ENCODE results near the gene SLC26A3.

Gene SLC26A3

DNA sequence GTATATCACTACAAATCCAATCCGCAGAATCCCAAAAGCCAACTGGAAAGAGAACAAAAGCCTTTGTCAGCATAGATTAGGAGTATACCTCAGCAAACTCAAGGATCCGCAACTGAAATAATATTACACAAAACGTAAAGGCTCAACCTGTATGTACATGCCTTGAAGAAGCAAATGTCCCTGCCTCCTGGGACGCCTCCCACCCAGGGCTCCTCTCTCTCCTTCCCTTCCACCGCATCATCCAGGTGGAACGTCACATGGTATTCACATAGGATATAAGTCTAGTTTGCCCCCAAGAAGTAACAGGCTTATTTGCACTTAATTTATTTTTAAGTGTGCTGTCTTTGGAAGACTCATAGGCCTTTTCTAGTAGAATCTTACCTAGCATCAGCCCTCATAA lies 13.4 kb downstream of the SLC26A3 start:
- no peak overlapping the region for H3K4me3 Mint-ChIP-seq
- peaks cover 6% of the 10 kb centered on the region for H3K4me1 Mint-ChIP-seq (ENCODE audit: low read depth)
- no peak overlapping the region for H3K27ac Mint-ChIP-seq
- no peaks in the 10 kb centered on the region for H3K36me3 Mint-ChIP-seq (ENCODE audit: low read depth)
- peaks cover 31% of the 10 kb centered on the region for H3K27me3 Mint-ChIP-seq (ENCODE audit: low read depth)
- no peaks in the 10 kb centered on the region for H3K9me3 Mint-ChIP-seq

GRCh38 chr7:107788662-107789061 lies 14.4 kb downstream of the SLC26A3 start:
- H3K27ac Mint-ChIP-seq, result no peak overlapping the region
- H3K4me3 Mint-ChIP-seq, result no peak overlapping the region
- H3K27me3 Mint-ChIP-seq (ENCODE audit: low read depth), result peaks cover 27% of the 10 kb centered on the region
- no peaks in the 10 kb centered on the region for H3K9me3 Mint-ChIP-seq
- H3K36me3 Mint-ChIP-seq (ENCODE audit: low read depth), result no peaks in the 10 kb centered on the region
- peaks cover 6% of the 10 kb centered on the region for H3K4me1 Mint-ChIP-seq (ENCODE audit: low read depth)

GRCh38 chr7:107788216-107788615 lies 14.8 kb downstream of the SLC26A3 start:
- H3K4me1 Mint-ChIP-seq (ENCODE audit: low read depth), result peaks cover 6% of the 10 kb centered on the region
- H3K36me3 Mint-ChIP-seq (ENCODE audit: low read depth), result no peaks in the 10 kb centered on the region
- H3K4me3 Mint-ChIP-seq, result no peak overlapping the region
- no peaks in the 10 kb centered on the region for H3K9me3 Mint-ChIP-seq
- H3K27ac Mint-ChIP-seq, result no peak overlapping the region
- peaks cover 25% of the 10 kb centered on the region for H3K27me3 Mint-ChIP-seq (ENCODE audit: low read depth)

DNA sequence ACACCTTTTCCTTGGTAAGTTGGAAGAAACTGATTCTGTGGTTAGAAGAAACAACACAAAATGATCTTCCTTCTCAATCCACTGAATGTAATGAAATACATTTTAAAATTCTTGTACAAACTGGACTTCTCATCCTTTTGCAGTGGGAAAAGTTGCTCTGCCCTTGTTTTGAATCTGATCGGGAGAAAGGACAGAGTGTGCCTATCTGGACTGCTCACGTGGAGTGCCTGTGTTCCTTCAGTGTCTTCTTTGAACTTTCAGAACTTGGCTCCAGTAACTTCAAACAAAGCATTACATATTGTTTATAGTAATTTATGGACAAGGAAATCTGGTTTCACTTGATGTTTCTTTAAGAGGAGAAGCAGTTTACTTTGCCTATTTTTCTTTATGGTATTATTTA lies 17.1 kb downstream of the SLC26A3 start:
- no peak overlapping the region for H3K4me3 Mint-ChIP-seq
- peaks cover 16% of the 10 kb centered on the region for H3K27me3 Mint-ChIP-seq (ENCODE audit: low read depth)
- H3K9me3 Mint-ChIP-seq, result no peaks in the 10 kb centered on the region
- H3K4me1 Mint-ChIP-seq (ENCODE audit: low read depth), result peaks cover 6% of the 10 kb centered on the region
- H3K36me3 Mint-ChIP-seq (ENCODE audit: low read depth), result no peaks in the 10 kb centered on the region
- no peak overlapping the region for H3K27ac Mint-ChIP-seq

GRCh38 chr7:107785170-107785569 lies 17.9 kb downstream of the SLC26A3 start:
- H3K27me3 Mint-ChIP-seq (ENCODE audit: low read depth), result peaks cover 16% of the 10 kb centered on the region
- no peaks in the 10 kb centered on the region for H3K9me3 Mint-ChIP-seq
- no peak overlapping the region for H3K27ac Mint-ChIP-seq
- peaks cover 6% of the 10 kb centered on the region for H3K4me1 Mint-ChIP-seq (ENCODE audit: low read depth)
- H3K4me3 Mint-ChIP-seq, result no peak overlapping the region
- no peaks in the 10 kb centered on the region for H3K36me3 Mint-ChIP-seq (ENCODE audit: low read depth)

DNA sequence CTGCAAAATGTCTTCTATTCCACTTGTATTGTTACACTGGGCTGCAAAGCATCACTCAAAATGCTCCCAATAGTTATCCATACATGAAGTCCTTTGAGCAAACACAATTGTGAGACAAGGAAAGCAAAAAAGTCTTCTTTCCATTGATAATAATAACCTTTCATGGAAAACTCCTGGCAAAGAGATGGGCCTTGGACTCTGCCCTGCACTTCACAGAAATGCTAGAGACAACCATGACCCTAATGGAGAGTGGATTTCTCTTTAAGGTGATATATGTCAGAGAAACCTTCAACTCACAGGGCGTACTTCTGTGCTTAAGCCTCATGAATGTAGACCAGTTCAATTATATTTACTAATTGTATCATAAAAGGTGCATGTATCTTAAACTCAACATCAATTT lies 19.4 kb downstream of the SLC26A3 start:
- peaks cover 6% of the 10 kb centered on the region for H3K4me1 Mint-ChIP-seq (ENCODE audit: low read depth)
- H3K27me3 Mint-ChIP-seq (ENCODE audit: low read depth), result peaks cover 16% of the 10 kb centered on the region
- no peaks in the 10 kb centered on the region for H3K9me3 Mint-ChIP-seq
- no peak overlapping the region for H3K4me3 Mint-ChIP-seq
- no peak overlapping the region for H3K27ac Mint-ChIP-seq
- H3K36me3 Mint-ChIP-seq (ENCODE audit: low read depth), result no peaks in the 10 kb centered on the region

- H3K36me3 Mint-ChIP-seq (ENCODE audit: low read depth), result no peaks in the 10 kb centered on the region
- peaks cover 6% of the 10 kb centered on the region for H3K4me1 Mint-ChIP-seq (ENCODE audit: low read depth)
- H3K27me3 Mint-ChIP-seq (ENCODE audit: low read depth), result peaks cover 12% of the 10 kb centered on the region
- no peak overlapping the region for H3K4me3 Mint-ChIP-seq
- H3K27ac Mint-ChIP-seq, result no peak overlapping the region
- no peaks in the 10 kb centered on the region for H3K9me3 Mint-ChIP-seq
These were observed 20.6 kb downstream of the SLC26A3 start for GRCh38 chr7:107782374-107782773.

GRCh38 chr7:107779647-107780099 lies 23.4 kb downstream of the SLC26A3 start:
- Mint-ChIP-seq H3K4me3 (no peak overlapping the region), H3K9me3 (no peaks in the 10 kb centered on the region), H3K27ac (no peak overlapping the region), H3K27me3 (ENCODE audit: low read depth) (no peaks in the 10 kb centered on the region), H3K4me1 (ENCODE audit: low read depth) (no peaks in the 10 kb centered on the region), H3K36me3 (ENCODE audit: low read depth) (no peaks in the 10 kb centered on the region)

GRCh38 chr7:107778283-107778682 lies 24.7 kb downstream of the SLC26A3 start:
- Mint-ChIP-seq H3K27ac (no peak overlapping the region), H3K4me3 (no peak overlapping the region), H3K36me3 (ENCODE audit: low read depth) (no peaks in the 10 kb centered on the region), H3K9me3 (no peaks in the 10 kb centered on the region), H3K27me3 (ENCODE audit: low read depth) (no peaks in the 10 kb centered on the region), H3K4me1 (ENCODE audit: low read depth) (no peaks in the 10 kb centered on the region)

GRCh38 chr7:107777702-107778101 lies 25.3 kb downstream of the SLC26A3 start:
- Mint-ChIP-seq H3K36me3 (ENCODE audit: low read depth) (no peaks in the 10 kb centered on the region), H3K4me1 (ENCODE audit: low read depth) (no peaks in the 10 kb centered on the region), H3K27me3 (ENCODE audit: low read depth) (no peaks in the 10 kb centered on the region), H3K4me3 (no peak overlapping the region), H3K9me3 (no peaks in the 10 kb centered on the region), H3K27ac (no peak overlapping the region)

GRCh38 chr7:107773027-107773426 lies 30.0 kb downstream of the SLC26A3 start:
- H3K4me3 Mint-ChIP-seq, result no peak overlapping the region
- no peaks in the 10 kb centered on the region for H3K36me3 Mint-ChIP-seq (ENCODE audit: low read depth)
- H3K4me1 Mint-ChIP-seq (ENCODE audit: low read depth), result peaks cover 3% of the 10 kb centered on the region
- no peaks in the 10 kb centered on the region for H3K27me3 Mint-ChIP-seq (ENCODE audit: low read depth)
- no peak overlapping the region for H3K27ac Mint-ChIP-seq
- no peaks in the 10 kb centered on the region for H3K9me3 Mint-ChIP-seq

DNA sequence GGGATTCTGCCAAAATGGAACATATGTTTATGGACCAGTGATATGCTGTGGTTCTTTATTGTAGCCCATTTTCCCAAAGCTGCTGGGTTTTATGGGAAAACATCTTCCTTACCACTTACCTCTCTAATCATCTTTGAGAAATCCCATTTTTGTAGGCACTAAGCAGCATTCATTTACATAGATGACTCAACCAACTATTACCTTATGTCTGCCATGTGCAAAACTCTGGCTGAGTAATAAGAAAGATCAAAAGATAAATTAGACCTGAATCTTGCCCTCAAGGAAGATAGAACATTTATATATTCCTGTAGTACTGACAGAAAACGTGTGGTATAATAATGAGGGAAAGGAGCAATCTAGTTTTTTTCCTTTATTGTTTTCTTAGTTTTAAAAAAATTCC lies 34.8 kb downstream of the SLC26A3 start:
- H3K27me3 Mint-ChIP-seq (ENCODE audit: low read depth), result no peaks in the 10 kb centered on the region
- peaks cover 8% of the 10 kb centered on the region for H3K4me1 Mint-ChIP-seq (ENCODE audit: low read depth)
- no peak overlapping the region for H3K4me3 Mint-ChIP-seq
- peaks cover 2% of the 10 kb centered on the region for H3K36me3 Mint-ChIP-seq (ENCODE audit: low read depth)
- H3K9me3 Mint-ChIP-seq, result no peaks in the 10 kb centered on the region
- no peak overlapping the region for H3K27ac Mint-ChIP-seq

- no peak overlapping the region for H3K27ac Mint-ChIP-seq
These were observed 35.6 kb downstream of the SLC26A3 start for GRCh38 chr7:107767391-107767790.

DNA sequence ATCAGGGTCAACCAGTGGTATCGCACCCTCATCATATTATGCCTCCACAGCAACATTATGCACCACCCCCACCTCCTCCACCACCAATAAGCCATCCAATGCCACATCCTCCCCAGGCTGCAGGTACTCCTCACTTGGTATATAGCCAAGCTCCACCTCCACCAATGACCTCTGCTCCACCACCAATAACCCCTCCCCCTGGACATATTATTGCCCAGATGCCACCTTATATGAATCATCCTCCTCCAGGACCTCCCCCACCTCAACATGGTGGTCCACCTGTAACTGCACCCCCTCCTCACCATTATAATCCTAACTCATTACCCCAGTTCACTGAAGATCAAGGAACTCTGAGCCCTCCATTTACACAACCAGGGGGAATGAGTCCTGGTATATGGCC lies 44.4 kb downstream of the SLC26A3 start:
- Mint-ChIP-seq H3K36me3 (ENCODE audit: low read depth) (peaks cover 37% of the 10 kb centered on the region), H3K4me3 (no peak overlapping the region), H3K27ac (no peak overlapping the region), H3K9me3 (no peaks in the 10 kb centered on the region), H3K4me1 (ENCODE audit: low read depth) (peaks cover 2% of the 10 kb centered on the region), H3K27me3 (ENCODE audit: low read depth) (no peaks in the 10 kb centered on the region)

More at GRCh38 chr7:107767391-107767790, 35.6 kb downstream of the SLC26A3 start:
- Mint-ChIP-seq H3K27me3 (ENCODE audit: low read depth) (no peaks in the 10 kb centered on the region), H3K4me1 (ENCODE audit: low read depth) (peaks cover 6% of the 10 kb centered on the region), H3K4me3 (no peak overlapping the region), H3K36me3 (ENCODE audit: low read depth) (peaks cover 3% of the 10 kb centered on the region), H3K9me3 (no peaks in the 10 kb centered on the region)

DNA sequence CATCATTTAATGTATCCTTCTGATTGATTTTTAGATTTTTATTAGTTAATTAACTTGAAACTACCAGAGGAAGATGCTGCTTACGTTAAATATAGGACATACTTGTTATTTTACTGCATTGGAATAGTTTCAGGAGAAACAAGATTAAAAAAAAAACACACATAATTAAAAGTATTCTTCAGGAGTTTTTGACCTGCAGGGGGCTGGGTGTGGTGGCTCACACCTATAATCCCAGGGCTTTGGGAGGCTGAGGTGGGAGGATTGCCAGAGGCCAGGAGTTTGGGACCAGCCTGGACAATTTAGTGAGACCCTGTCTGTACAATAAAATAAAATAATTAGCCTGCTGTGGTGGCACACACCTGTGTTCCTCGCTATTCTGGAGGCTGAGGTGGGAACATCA lies 48.4 kb downstream of the SLC26A3 start:
- no peak overlapping the region for H3K27ac Mint-ChIP-seq
- H3K4me3 Mint-ChIP-seq, result no peak overlapping the region
- no peaks in the 10 kb centered on the region for H3K9me3 Mint-ChIP-seq
- peaks cover 15% of the 10 kb centered on the region for H3K4me1 Mint-ChIP-seq (ENCODE audit: low read depth)
- H3K36me3 Mint-ChIP-seq (ENCODE audit: low read depth), result peaks cover 48% of the 10 kb centered on the region
- no peaks in the 10 kb centered on the region for H3K27me3 Mint-ChIP-seq (ENCODE audit: low read depth)

- H3K4me3 Mint-ChIP-seq, result no peak overlapping the region
- H3K27ac Mint-ChIP-seq, result no peak overlapping the region
- no peaks in the 10 kb centered on the region for H3K9me3 Mint-ChIP-seq
- H3K27me3 Mint-ChIP-seq (ENCODE audit: low read depth), result no peaks in the 10 kb centered on the region
- H3K36me3 Mint-ChIP-seq (ENCODE audit: low read depth), result peaks cover 34% of the 10 kb centered on the region
- peaks cover 30% of the 10 kb centered on the region for H3K4me1 Mint-ChIP-seq (ENCODE audit: low read depth)
These were observed 51.9 kb downstream of the SLC26A3 start for GRCh38 chr7:107751113-107751512.

Data from T-helper 1 cell treated with Interleukin-12 subunit alpha and Interleukin-12 subunit beta and Interleukin-4 antibody, amounts not matched to agents 30 μg/mL and 1 μg/mL, for 36 hours (primary cell).